HepG2 (cell line): ENCODE data around the gene CLPTM1. TPM values are rescaled to one million over a fixed set of nuclear protein-coding genes. Genes with fewer than 3 reads are reported as not detected.

Experiments used
- ARID3A ChIP-seq: IDR thresholded peaks from 2 replicates; pipeline ENCODE4 v1.6.1; 2012; ENCODE audit warnings: low read depth, low read length, improper control_type of control experiment
- E2F1 ChIP-seq: sonication (generic); formaldehyde crosslinking; IDR thresholded peaks from 2 replicates; pipeline ENCODE4 v1.5.0; 2020; ENCODE audit warnings: missing genetic modification reagents
- EEA1 ChIP-seq: sonication (generic); formaldehyde crosslinking; IDR thresholded peaks from 2 replicates; pipeline ENCODE4 v1.5.1; 2020; ENCODE audit warnings: mild to moderate bottlenecking, missing genetic modification reagents, borderline replicate concordance
- KLF6 ChIP-seq: IDR thresholded peaks from 2 replicates; pipeline ENCODE4 v1.8.0; 2016; ENCODE audit warnings: missing biosample characterization, missing genetic modification reagents
- LBX2 ChIP-seq: sonication (generic); formaldehyde crosslinking; IDR thresholded peaks from 2 replicates; pipeline ENCODE4 v1.5.0; 2020; ENCODE audit warnings: missing genetic modification reagents, mild to moderate bottlenecking, borderline replicate concordance
- SNAPC2 ChIP-seq: sonication (generic); formaldehyde crosslinking; IDR thresholded peaks from 2 replicates; pipeline ENCODE4 v1.8.1; 2022; ENCODE audit warnings: mild to moderate bottlenecking, missing genetic modification reagents
- TBX3 ChIP-seq: fragments of 450-650 bp; IDR thresholded peaks from 2 replicates; pipeline ENCODE4 v1.6.1; 2017; ENCODE audit warnings: antibody characterized with exemption, mild to moderate bottlenecking, inconsistent platforms, borderline replicate concordance
- ZBTB46 ChIP-seq: sonication (generic); formaldehyde crosslinking; IDR thresholded peaks from 2 replicates; pipeline ENCODE4 v1.4.0; 2020; ENCODE audit warnings: mild to moderate bottlenecking, missing genetic modification reagents, borderline replicate concordance
- ZFP91 ChIP-seq: sonication (generic); formaldehyde crosslinking; IDR thresholded peaks from 2 replicates; pipeline ENCODE4 v1.9.0; 2022; ENCODE audit warnings: missing genetic modification reagents, mild to moderate bottlenecking, borderline replicate concordance
- ZNF562 ChIP-seq: sonication (generic); formaldehyde crosslinking; IDR thresholded peaks from 2 replicates; pipeline ENCODE4 v1.8.0; 2022; ENCODE audit warnings: missing genetic modification reagents, borderline replicate concordance
- ZNF646 ChIP-seq: sonication (generic); formaldehyde crosslinking; IDR thresholded peaks from 2 replicates; pipeline ENCODE4 v1.9.0; 2021; ENCODE audit warnings: mild to moderate bottlenecking, missing genetic modification reagents
- ZNF672 ChIP-seq: sonication (generic); formaldehyde crosslinking; IDR thresholded peaks from 2 replicates; pipeline ENCODE4 v1.8.1; 2022; ENCODE audit warnings: missing genetic modification reagents
- polyA plus RNA-seq, 8 experiments: library from polyadenylated mRNA; depleted of rRNA in 3 of 8; stranded (reverse) in 7 of 8; unstranded in 1 of 8; fragments of >200 nt; fragmentation: Illumina TruSeq in 4 of 8; extraction: Trizol in 4 of 8; gene quantifications; 2 replicates each; pipeline versions ENCODE4 v1.2.1 to v1.2.3, GENCODE V29; 2011 to 2016; ENCODE audit warnings: low read depth in 4 of 8, missing spikeins in 1 of 8, mixed read lengths in 1 of 8; ENCODE audit not compliant: insufficient read depth in 1 of 8
- total RNA-seq, 5 experiments: library from RNA; depleted of rRNA; stranded (reverse); fragments of >200 nt; fragmentation: Illumina TruSeq; extraction: Trizol; gene quantifications; 2 replicates each; pipeline ENCODE4 v1.2.3, GENCODE V29; 2016; ENCODE audit warnings: low read depth in 1 of 5

Gene CLPTM1
- total and polyA plus RNA-seq, 2 of the 13 experiments (the other 11 are each of a cell fraction or from before 2014, with no cell fraction given) = 34.9 to 42.8 TPM

- TF ChIP-seq ZNF646 (no peak), ZNF562 (CRISPR knock-in tag) (no peak), SNAPC2 (no peak), ARID3A (no peak), ZFP91 (CRISPR knock-in tag) (no peak), ZBTB46 (CRISPR knock-in tag) (no peak), LBX2 (CRISPR knock-in tag) (no peak), ZNF672 (CRISPR knock-in tag) (no peak), E2F1 (no peak), KLF6 (CRISPR knock-in tag) (no peak), TBX3 (no peak), EEA1 (no peak)
Observed at GRCh38 chr19:44939668-44940067, 15.5 kb upstream of the CLPTM1 start (continued).
